SK-N-MC (cell line): ENCODE measurements around the gene WDR31.

Experiments
- DNase-seq: peaks from one replicate; pipeline ENCODE4 v3.0.0-alpha.2; 2011; ENCODE audit warnings: low read depth, low spot score
- H3K27ac ChIP-seq: fragments of 200-600 bp; sonication (generic); 2 replicates; pipeline ENCODE4 v1.5.1; 2016; ENCODE audit warnings: mixed run types
- H3K36me3 ChIP-seq: fragments of 200-600 bp; sonication (generic); 2 replicates; pipeline ENCODE4 v1.6.1; 2017; ENCODE audit warnings: antibody characterized with exemption, low read length, mixed read lengths; ENCODE audit not compliant: insufficient read depth
- H3K4me3 ChIP-seq: fragments of 200-600 bp; sonication (generic); 2 replicates; pipeline ENCODE4 v1.5.1; 2016
- H3K9ac ChIP-seq: fragments of 200-600 bp; sonication (generic); 2 replicates; pipeline ENCODE4 v1.8.0; 2017; ENCODE audit warnings: mixed run types, mixed read lengths; ENCODE audit not compliant: insufficient read length
- H3K9me3 ChIP-seq: fragments of 200-600 bp; sonication (generic); 2 replicates; pipeline ENCODE4 v1.6.1; 2017; ENCODE audit warnings: low read depth, mild to moderate bottlenecking, antibody characterized with exemption, low read length, moderate library complexity, mixed read lengths
- EZH2 ChIP-seq: fragments of 200-600 bp; sonication (generic); IDR thresholded peaks from one replicate; pipeline ENCODE4 v1.6.1; 2017; ENCODE audit warnings: antibody characterized with exemption
- FOXP2 ChIP-seq: optimal IDR thresholded peaks from 2 replicates; pipeline ENCODE3; 2011; ENCODE audit warnings: mild to moderate bottlenecking, moderate library complexity; ENCODE audit not compliant: insufficient read depth; ENCODE audit errors: extremely low read length, control extremely low read depth
- POLR2AphosphoS5 ChIP-seq: IDR thresholded peaks from 2 replicates; pipeline ENCODE4 v1.6.1; 2012; ENCODE audit warnings: mild to moderate bottlenecking, low read depth, low read length, borderline replicate concordance

The WDR31 gene

DNA sequence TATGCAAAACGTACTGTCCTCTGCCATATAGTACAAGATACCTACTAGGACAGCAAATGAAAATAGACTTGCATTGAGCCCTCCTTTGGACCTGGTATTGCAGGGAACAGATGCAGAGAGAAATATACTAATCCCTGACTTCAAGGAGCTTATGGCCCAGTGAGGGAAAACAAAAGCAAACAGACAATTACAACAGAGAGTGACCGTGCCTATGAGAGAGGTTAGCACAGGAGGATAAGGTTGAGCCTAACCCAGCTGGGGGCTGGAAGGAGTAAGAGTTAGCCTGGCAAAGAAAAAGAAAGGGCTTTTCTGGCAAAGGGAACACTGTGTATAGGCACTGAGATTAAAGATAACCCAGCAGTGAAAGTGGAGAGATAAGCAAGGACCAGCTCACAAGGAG is 70.2 kb downstream of the WDR31 start:
- Histone ChIP-seq H3K36me3 (peaks cover 41% of the 10 kb centered on the region), H3K9me3 (no peaks in the 10 kb centered on the region), H3K9ac (no peak overlapping the region), H3K4me3 (no peak overlapping the region), H3K27ac (no peak overlapping the region)
- no peak for DNase-seq
- no peak for TF ChIP-seq FOXP2
- TF ChIP-seq EZH2, result no peak
- no peak for TF ChIP-seq POLR2AphosphoS5

DNA sequence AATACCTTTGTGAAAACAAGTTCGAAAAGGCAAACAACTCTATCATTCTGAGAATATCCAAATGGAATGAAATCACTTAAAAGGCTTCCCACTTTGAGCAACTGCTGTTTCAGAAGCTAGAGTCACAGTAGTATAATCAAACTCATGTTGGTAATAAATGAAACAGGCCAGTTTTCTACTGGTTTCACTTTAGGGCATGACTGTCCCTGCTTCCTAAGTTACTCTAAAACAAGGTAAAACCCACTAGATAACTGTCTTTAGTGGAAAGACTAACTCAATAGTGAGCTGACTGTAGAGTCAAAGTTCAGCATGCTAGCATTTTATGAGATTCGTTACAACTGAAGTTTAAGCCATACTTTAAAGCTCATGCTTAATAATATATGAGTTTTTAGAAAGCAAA is 70.7 kb downstream of the WDR31 start:
- H3K36me3 ChIP-seq, result peaks cover 41% of the 10 kb centered on the region

DNA sequence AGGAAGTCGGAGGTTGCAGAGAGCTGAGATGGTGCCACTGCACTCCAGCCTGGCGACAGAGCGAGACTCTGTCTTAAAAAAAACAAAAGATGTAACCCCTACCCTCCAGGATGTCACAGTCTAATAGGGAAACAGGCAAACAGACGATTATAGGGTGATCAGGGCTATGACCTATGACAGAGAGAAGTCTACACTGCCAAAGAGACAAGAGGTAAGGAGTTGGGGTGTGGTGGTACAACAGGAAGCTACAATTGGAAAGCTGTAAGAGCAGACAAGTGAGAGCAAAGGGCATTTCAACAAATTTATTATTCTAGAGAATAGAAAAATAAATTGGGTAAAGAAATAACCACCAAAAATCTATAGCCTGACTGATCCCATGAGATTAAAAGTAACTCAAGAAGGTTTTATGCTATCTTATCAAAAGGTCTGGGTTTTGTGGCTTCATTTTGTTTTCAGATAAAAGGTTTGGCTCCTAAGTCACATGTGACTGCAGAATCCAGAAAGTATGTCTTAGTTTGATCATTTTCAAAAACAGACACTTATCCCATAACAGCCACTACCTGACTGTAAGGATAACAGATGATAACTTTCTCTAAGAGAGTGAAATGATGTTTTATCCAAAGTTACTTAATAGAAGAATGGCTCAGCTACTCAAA is 72.0 kb downstream of the WDR31 start:
- TF ChIP-seq EZH2 (no peak), POLR2AphosphoS5 (no peak), FOXP2 (no peak)
- no peak overlapping the region for H3K4me3 ChIP-seq
- no peak overlapping the region for H3K27ac ChIP-seq
- no peaks in the 10 kb centered on the region for H3K9me3 ChIP-seq
- no peak for DNase-seq
- H3K9ac ChIP-seq, result no peak overlapping the region
- H3K36me3 ChIP-seq, result peaks cover 41% of the 10 kb centered on the region

More for the DNA sequence above, 70.7 kb downstream of the WDR31 start:
- no peaks in the 10 kb centered on the region for H3K9me3 ChIP-seq
- TF ChIP-seq POLR2AphosphoS5, result no peak
- TF ChIP-seq FOXP2, result no peak
- no peak for TF ChIP-seq EZH2
- no peak overlapping the region for H3K4me3 ChIP-seq
- H3K9ac ChIP-seq, result no peak overlapping the region
- DNase-seq, result no peak
- H3K27ac ChIP-seq, result no peak overlapping the region

DNA sequence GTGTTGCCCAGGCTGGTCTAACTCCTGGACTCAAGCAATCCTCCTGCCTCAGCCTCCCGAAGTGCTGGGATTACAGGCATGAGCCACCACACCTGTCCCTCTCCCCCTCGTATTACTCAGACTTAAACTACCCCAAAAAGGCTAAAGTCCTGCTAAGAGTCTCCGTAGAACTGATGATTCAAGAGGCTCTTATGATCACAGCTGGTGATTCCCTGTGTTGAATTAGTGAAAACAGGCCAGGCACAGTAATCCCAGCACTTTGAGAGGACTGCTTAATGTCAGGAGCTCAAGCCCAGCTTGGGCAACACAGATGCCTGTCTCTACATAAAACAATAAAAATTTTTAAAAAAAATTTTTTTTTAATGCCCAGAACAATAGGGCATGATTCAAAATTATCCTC is 73.9 kb downstream of the WDR31 start:
- Histone ChIP-seq H3K4me3 (no peak overlapping the region), H3K36me3 (peaks cover 29% of the 10 kb centered on the region), H3K9me3 (no peaks in the 10 kb centered on the region), H3K9ac (no peak overlapping the region), H3K27ac (no peak overlapping the region)
- TF ChIP-seq FOXP2, result no peak
- TF ChIP-seq POLR2AphosphoS5, result no peak
- no peak for TF ChIP-seq EZH2
- DNase-seq, result no peak
